Heart left ventricle (tissue), 13 donors: ENCODE measurements around the gene RAB20.

Experiments used
- POLR2A ChIP-seq, 2 donors: fragments of 450-650 bp; IDR thresholded peaks; one replicate each; pipeline ENCODE4 v1.6.1; 2017; ENCODE audit warnings: antibody characterized with exemption in 2 of 2, mild to moderate bottlenecking in 2 of 2, moderate library complexity in 2 of 2
- TF ChIP-seq, protein P1 (sequence below), 12 donors: fragments of 200-600 bp; sonication (generic) in 4 of 12; IDR thresholded peaks; one replicate each; pipeline versions ENCODE4 v1.5.0 to v1.8.0; 2018 to 2022; ENCODE audit warnings: antibody characterized with exemption in 12 of 12, mild to moderate bottlenecking in 5 of 12
- donor health status: ischemic (EF 13 %, LVEDD 7.1; RV severe dilation, severe dysfunction).
- donor health status: DM: no; HTN: yes; CAD: no.
- donor health status: DM: no; HTN: no; CAD: no.
- donor health status: ischemic (EF 25% LVEDD 6.9; RV normal size, moderate dysfunction).
- donor health status: ischemic (EF 25% LVEDD 5.7; RV mildly dilated, moderate dysfunction).
- donor health status: ischemic (EF 35%, LVEDD 5.7; RV mildly dilated, moderate dysfunction).
- donor health status: nonischemic (EF 11% LVEDD 7.7; RV severe dilation, severe dysfunction).
- donor health status: DM: yes; HTN: yes; CAD: no.
- donor health status: PGD.
- donor health status: ischemic (EF 29% LVEDD 5.4; RV normal size, mild dysfunction).
- donor health status: nonischemic (EF 23%, LVEDD 6.1; RV moderate dilation, normal function).

- TF ChIP-seq, protein P1, sequence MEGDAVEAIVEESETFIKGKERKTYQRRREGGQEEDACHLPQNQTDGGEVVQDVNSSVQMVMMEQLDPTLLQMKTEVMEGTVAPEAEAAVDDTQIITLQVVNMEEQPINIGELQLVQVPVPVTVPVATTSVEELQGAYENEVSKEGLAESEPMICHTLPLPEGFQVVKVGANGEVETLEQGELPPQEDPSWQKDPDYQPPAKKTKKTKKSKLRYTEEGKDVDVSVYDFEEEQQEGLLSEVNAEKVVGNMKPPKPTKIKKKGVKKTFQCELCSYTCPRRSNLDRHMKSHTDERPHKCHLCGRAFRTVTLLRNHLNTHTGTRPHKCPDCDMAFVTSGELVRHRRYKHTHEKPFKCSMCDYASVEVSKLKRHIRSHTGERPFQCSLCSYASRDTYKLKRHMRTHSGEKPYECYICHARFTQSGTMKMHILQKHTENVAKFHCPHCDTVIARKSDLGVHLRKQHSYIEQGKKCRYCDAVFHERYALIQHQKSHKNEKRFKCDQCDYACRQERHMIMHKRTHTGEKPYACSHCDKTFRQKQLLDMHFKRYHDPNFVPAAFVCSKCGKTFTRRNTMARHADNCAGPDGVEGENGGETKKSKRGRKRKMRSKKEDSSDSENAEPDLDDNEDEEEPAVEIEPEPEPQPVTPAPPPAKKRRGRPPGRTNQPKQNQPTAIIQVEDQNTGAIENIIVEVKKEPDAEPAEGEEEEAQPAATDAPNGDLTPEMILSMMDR (IDR thresholded peaks at IDR 0.05): no peak
- TF ChIP-seq POLR2A (IDR thresholded peaks at IDR 0.05): no peak
These were observed 82.3 kb downstream of the RAB20 start for GRCh38 chr13:110479215-110479545.
